Measurements from ENCODE around the gene ZNF468.

- TF ChIP-seq EZH2phosphoT487 (IDR thresholded peaks at IDR 0.05; ENCODE audit: insufficient read depth, low read depth) (no peak), EZH2 (IDR thresholded peaks at IDR 0.05; ENCODE audit: insufficient read depth, poor library complexity, severe bottlenecking) (no peak)
These were observed 14.0 kb upstream of the ZNF468 start for GRCh38 chr19:52871466-52871865.
